Epithelial cell of esophagus (primary cell): ENCODE measurements around the gene LMLN.

Experiments
- DNase-seq: peaks from one replicate; pipeline ENCODE4 v3.0.0; 2010; ENCODE audit warnings: low read depth
- H3K4me3 ChIP-seq: 2 replicates; pipeline ENCODE4 v1.5.1; 2011; ENCODE audit warnings: mild to moderate bottlenecking, low read length, control low read depth
- CTCF ChIP-seq: IDR thresholded peaks from 2 replicates; pipeline ENCODE4 v1.5.1; 2011; ENCODE audit warnings: low read depth, mild to moderate bottlenecking, low read length, control low read depth, inconsistent platforms; ENCODE audit not compliant: insufficient read depth; ENCODE audit errors: missing control alignments

The LMLN gene

GRCh38 chr3:197970588-197970987 lies 10.6 kb downstream of the LMLN start:
- no peak for TF ChIP-seq CTCF
- no peak overlapping the region for H3K4me3 ChIP-seq
- no peak for DNase-seq

- no peak overlapping the region for H3K4me3 ChIP-seq
- no peak for DNase-seq
- no peak for TF ChIP-seq CTCF
Observed at GRCh38 chr3:197974016-197974415, 14.0 kb downstream of the LMLN start.

- TF ChIP-seq CTCF = no peak
- DNase-seq = no peak
- no peak overlapping the region for H3K4me3 ChIP-seq
Observed at GRCh38 chr3:197975311-197975710, 15.3 kb downstream of the LMLN start.

GRCh38 chr3:197983076-197983475 lies 23.1 kb downstream of the LMLN start:
- DNase-seq = no peak
- TF ChIP-seq CTCF = no peak
- H3K4me3 ChIP-seq = no peak overlapping the region

- H3K4me3 ChIP-seq = no peak overlapping the region
- TF ChIP-seq CTCF = no peak
- no peak for DNase-seq
Observed at GRCh38 chr3:197989651-197990050, 29.6 kb downstream of the LMLN start.

- no peak overlapping the region for H3K4me3 ChIP-seq
- TF ChIP-seq CTCF = no peak
- DNase-seq = no peak
Observed at GRCh38 chr3:197994736-197995135, 34.7 kb downstream of the LMLN start.

- TF ChIP-seq CTCF = no peak
- DNase-seq = no peak
- no peak overlapping the region for H3K4me3 ChIP-seq
Observed at GRCh38 chr3:197996855-197997254, 36.8 kb downstream of the LMLN start.
